Measurements from ENCODE around the gene TECTB. TPM values are rescaled to one million over a fixed set of nuclear protein-coding genes. Genes with fewer than 3 reads are reported as not detected.

The TECTB gene
- total RNA-seq, 3 donors from 2014 or later: not detected

GRCh38 chr10:112335868-112336265 is 52.7 kb downstream of the TECTB start:
- Histone ChIP-seq H3K27ac (no peak overlapping the region), H3K27me3 (no peaks in the 10 kb centered on the region)
- intact Hi-C loops (cut with DNase I; ENCODE audit: low total_unique reads): no loop called here

GRCh38 chr10:112336556-112337201 is 53.5 kb downstream of the TECTB start:
- intact Hi-C loops (cut with DNase I; ENCODE audit: low total_unique reads): no loop called here
- DNase-seq (ENCODE audit: low spot score in 2 of 2): peak in 1 of 2 donors; percentile 19
- Histone ChIP-seq H3K4me3 (no peak overlapping the region), H3K27ac (no peak overlapping the region), H3K27me3 (no peaks in the 10 kb centered on the region), H3K9me3 (no peaks in the 10 kb centered on the region), H3K4me1 (no peaks in the 10 kb centered on the region), H3K36me3 (no peaks in the 10 kb centered on the region)
- no peak for TF ChIP-seq POLR2A (IDR thresholded peaks at IDR 0.05)
- TF ChIP-seq CTCF (IDR thresholded peaks at IDR 0.05): no peak
- TF ChIP-seq POLR2AphosphoS5 (IDR thresholded peaks at IDR 0.05): no peak

More at GRCh38 chr10:112335868-112336265, 52.7 kb downstream of the TECTB start:
- Histone ChIP-seq H3K9me3 (no peaks in the 10 kb centered on the region), H3K4me3 (no peak overlapping the region), H3K4me1 (no peaks in the 10 kb centered on the region), H3K36me3 (no peaks in the 10 kb centered on the region)
- no peak for DNase-seq (ENCODE audit: low spot score in 2 of 2)
- no peak for TF ChIP-seq CTCF (IDR thresholded peaks at IDR 0.05)
- no peak for TF ChIP-seq POLR2AphosphoS5 (IDR thresholded peaks at IDR 0.05)
- no peak for TF ChIP-seq POLR2A (IDR thresholded peaks at IDR 0.05)

- Histone ChIP-seq H3K4me3 (no peak overlapping the region), H3K27ac (no peak overlapping the region), H3K9me3 (no peaks in the 10 kb centered on the region), H3K4me1 (no peaks in the 10 kb centered on the region), H3K36me3 (no peaks in the 10 kb centered on the region), H3K27me3 (no peaks in the 10 kb centered on the region)
- TF ChIP-seq POLR2AphosphoS5 (IDR thresholded peaks at IDR 0.05) (no peak), POLR2A (IDR thresholded peaks at IDR 0.05) (no peak), CTCF (IDR thresholded peaks at IDR 0.05) (no peak)
- no peak for DNase-seq (ENCODE audit: low spot score in 2 of 2)
- intact Hi-C loops (cut with DNase I; ENCODE audit: low total_unique reads): no loop called here
These were observed 55.8 kb downstream of the TECTB start for GRCh38 chr10:112338957-112339356.

GRCh38 chr10:112340601-112341000 is 57.4 kb downstream of the TECTB start:
- Histone ChIP-seq H3K27ac (no peak overlapping the region), H3K27me3 (no peaks in the 10 kb centered on the region)

More at GRCh38 chr10:112340601-112341000, 57.4 kb downstream of the TECTB start:
- no peak for DNase-seq (ENCODE audit: low spot score in 2 of 2)
- TF ChIP-seq CTCF (IDR thresholded peaks at IDR 0.05) (no peak), POLR2A (IDR thresholded peaks at IDR 0.05) (no peak), POLR2AphosphoS5 (IDR thresholded peaks at IDR 0.05) (no peak)
- no peaks in the 10 kb centered on the region for H3K4me1 ChIP-seq
- H3K9me3 ChIP-seq: no peaks in the 10 kb centered on the region
- intact Hi-C loops (cut with DNase I; ENCODE audit: low total_unique reads): no loop called here
- H3K4me3 ChIP-seq: no peak overlapping the region
- H3K36me3 ChIP-seq: no peaks in the 10 kb centered on the region
